Liver (tissue), 9 donors: ENCODE data around the gene SCAMP1. TPM values are rescaled to one million over a fixed set of nuclear protein-coding genes. Genes with fewer than 3 reads are reported as not detected.

Experiments used
- DNase-seq: peaks from one replicate; pipeline ENCODE4 v3.0.0-alpha.2; 2017; ENCODE audit warnings: low spot score
- H3K27ac ChIP-seq, 2 donors: one replicate each; pipeline ENCODE4 v1.7.0; 2013; ENCODE audit warnings: inconsistent platforms in 2 of 2, low read length in 2 of 2, control low read depth in 1 of 2, low read depth in 1 of 2, mild to moderate bottlenecking in 1 of 2
- H3K27me3 ChIP-seq, 4 donors: one replicate each; pipeline versions ENCODE4 v1.6.1 to v1.7.0; 2013; ENCODE audit warnings: low read length in 3 of 4, inconsistent platforms in 1 of 4, mild to moderate bottlenecking in 1 of 4, moderate library complexity in 1 of 4; ENCODE audit not compliant: control insufficient read depth in 4 of 4, insufficient read depth in 4 of 4
- H3K36me3 ChIP-seq, 4 donors: one replicate each; pipeline versions ENCODE4 v1.6.1 to v1.7.0; 2013; ENCODE audit warnings: low read length in 3 of 4, mild to moderate bottlenecking in 3 of 4, low read depth in 1 of 4, moderate library complexity in 1 of 4; ENCODE audit not compliant: control insufficient read depth in 4 of 4, insufficient read depth in 3 of 4
- H3K4me1 ChIP-seq, 4 donors: one replicate each; pipeline versions ENCODE4 v1.6.1 to v1.7.0; 2013; ENCODE audit warnings: low read length in 3 of 4, mild to moderate bottlenecking in 3 of 4, moderate library complexity in 1 of 4; ENCODE audit not compliant: control insufficient read depth in 4 of 4, insufficient read depth in 4 of 4
- H3K4me3 ChIP-seq, 3 donors: one replicate each; pipeline versions ENCODE4 v1.6.1 to v1.7.0; 2013; ENCODE audit warnings: low read length in 3 of 3, control low read depth in 1 of 3, low read depth in 1 of 3, mild to moderate bottlenecking in 1 of 3
- H3K9ac ChIP-seq, 2 donors: one replicate each; pipeline ENCODE4 v1.7.0; 2013; ENCODE audit warnings: low read length in 2 of 2, mild to moderate bottlenecking in 2 of 2, moderate library complexity in 2 of 2, control low read depth in 1 of 2, low read depth in 1 of 2
- H3K9me3 ChIP-seq, 4 donors: one replicate each; pipeline versions ENCODE4 v1.6.1 to v1.7.0; 2013; ENCODE audit warnings: low read length in 3 of 4; ENCODE audit not compliant: control insufficient read depth in 4 of 4
- ATF3 ChIP-seq: IDR thresholded peaks from 2 replicates; pipeline ENCODE4 v1.6.1; 2016; ENCODE audit warnings: antibody characterized with exemption
- CTCF ChIP-seq: fragments of 150-350 bp; IDR thresholded peaks from 2 replicates; pipeline ENCODE4 v1.5.1; 2017; ENCODE audit warnings: improper control_type of control experiment, low read depth, low read length; ENCODE audit not compliant: missing input control
- EGR1 ChIP-seq, 2 donors: IDR thresholded peaks; 2 replicates each; pipeline ENCODE4 v1.6.1; 2016 to 2018; ENCODE audit warnings: antibody characterized with exemption in 2 of 2, low read depth in 2 of 2
- FOXA1 ChIP-seq: IDR thresholded peaks from 2 replicates; pipeline ENCODE4 v1.6.1; 2016; ENCODE audit warnings: antibody characterized with exemption
- FOXA2 ChIP-seq: IDR thresholded peaks from 2 replicates; pipeline ENCODE4 v1.6.1; 2016; ENCODE audit warnings: antibody characterized with exemption
- GABPA ChIP-seq, 2 donors: IDR thresholded peaks in 1 of 2; conservative IDR thresholded peaks in 1 of 2; 2 replicates each; pipeline ENCODE4 v1.6.1; 2016; ENCODE audit warnings: antibody characterized with exemption in 2 of 2, mild to moderate bottlenecking in 1 of 2, moderate library complexity in 1 of 2
- HNF4A ChIP-seq, 2 donors: conservative IDR thresholded peaks; 2 replicates each; pipeline ENCODE4 v1.6.1; 2016; ENCODE audit warnings: antibody characterized with exemption in 2 of 2, mild to moderate bottlenecking in 2 of 2
- HNF4G ChIP-seq: IDR thresholded peaks from 2 replicates; pipeline ENCODE4 v1.6.1; 2016; ENCODE audit warnings: antibody characterized with exemption
- JUND ChIP-seq, 2 donors: IDR thresholded peaks; 2 replicates each; pipeline ENCODE4 v1.6.1; 2016; ENCODE audit warnings: antibody characterized with exemption in 2 of 2
- MAX ChIP-seq: IDR thresholded peaks from 2 replicates; pipeline ENCODE4 v1.6.1; 2016; ENCODE audit warnings: antibody characterized with exemption
- NR2F2 ChIP-seq: IDR thresholded peaks from 2 replicates; pipeline ENCODE4 v1.6.1; 2016; ENCODE audit warnings: antibody characterized with exemption
- RAD21 ChIP-seq, 2 donors: IDR thresholded peaks; 2 replicates each; pipeline ENCODE4 v1.6.1; 2016; ENCODE audit warnings: antibody characterized with exemption in 2 of 2, mild to moderate bottlenecking in 2 of 2
- REST ChIP-seq: IDR thresholded peaks from 2 replicates; pipeline ENCODE4 v1.6.1; 2016; ENCODE audit warnings: antibody characterized with exemption, mild to moderate bottlenecking
- RXRA ChIP-seq, 2 donors: IDR thresholded peaks; 2 replicates each; pipeline ENCODE4 v1.6.1; 2017 to 2018; ENCODE audit warnings: antibody characterized with exemption in 2 of 2, mild to moderate bottlenecking in 1 of 2
- SP1 ChIP-seq: IDR thresholded peaks from 2 replicates; pipeline ENCODE4 v1.6.1; 2018; ENCODE audit warnings: antibody characterized with exemption, mild to moderate bottlenecking
- TAF1 ChIP-seq: conservative IDR thresholded peaks from 2 replicates; pipeline ENCODE4 v1.6.1; 2016; ENCODE audit warnings: antibody characterized with exemption, mild to moderate bottlenecking
- YY1 ChIP-seq: IDR thresholded peaks from 2 replicates; pipeline ENCODE4 v1.6.1; 2016; ENCODE audit warnings: antibody characterized with exemption, mild to moderate bottlenecking
- ZBTB33 ChIP-seq: IDR thresholded peaks from 2 replicates; pipeline ENCODE4 v1.6.1; 2016; ENCODE audit warnings: antibody characterized with exemption
- WGBS: extraction: QIAGEN DNeasy Blood & Tissue Kit; methylation state at CpG from one replicate; pipeline ENCODE4 v1.1.7; 2013; 5-methylcytosine and 5-hydroxymethylcytosine counted together
- polyA plus RNA-seq, 2 donors: library from polyadenylated mRNA; stranded (reverse) in 1 of 2; unstranded in 1 of 2; fragments of 200-250 nt in 1 of 2; fragments of >200 nt in 1 of 2; fragmentation: Nextera tagmentation in 1 of 2; extraction: Ambion mirVana in 1 of 2; gene quantifications; one replicate each; pipeline versions ENCODE4 v1.2.1 to v1.2.3, GENCODE V29; 2013 to 2015
- total RNA-seq, 2 donors: library from RNA; depleted of rRNA; stranded (reverse); fragments of >200 nt; gene quantifications; one replicate each; pipeline ENCODE4 v1.2.3, GENCODE V29; 2014
- donor health status: healthy.
- donor health status: healthy.
- donor health status: healthy.
- donor health status: healthy.
- donor health status: healthy.

SCAMP1 gene
- total and polyA plus RNA-seq, 4 donors, result 5.9 to 15.0 (median 9.0) TPM

GRCh38 chr5:78508186-78508765 is 147.9 kb downstream of the SCAMP1 start:
- no peak for TF ChIP-seq JUND (IDR thresholded peaks at IDR 0.05)
- no peak for TF ChIP-seq TAF1
- no peak for TF ChIP-seq NR2F2
- no peak for TF ChIP-seq REST
- TF ChIP-seq YY1, result no peak
- no peak for TF ChIP-seq SP1
- no peak for TF ChIP-seq HNF4G
- TF ChIP-seq GABPA (IDR thresholded peaks at IDR 0.05 in 1 of 2, conservative IDR thresholded peaks at IDR 0.05 in 1 of 2), result no peak
- no peak for TF ChIP-seq HNF4A (conservative IDR thresholded peaks at IDR 0.05)
- no peak for TF ChIP-seq CTCF
- no peak for TF ChIP-seq RXRA (IDR thresholded peaks at IDR 0.05)
- TF ChIP-seq FOXA1, result no peak
- TF ChIP-seq ATF3, result no peak
- TF ChIP-seq ZBTB33, result no peak
- no peak for TF ChIP-seq MAX
- no peak for TF ChIP-seq EGR1 (IDR thresholded peaks at IDR 0.05; ENCODE audit: low read depth in 2 of 2)
- TF ChIP-seq RAD21 (IDR thresholded peaks at IDR 0.05), result no peak
- TF ChIP-seq FOXA2, result no peak
- no peak overlapping the region for H3K4me3 ChIP-seq

More at GRCh38 chr5:78508186-78508765, 147.9 kb downstream of the SCAMP1 start:
- no peak overlapping the region for H3K9ac ChIP-seq
- H3K9me3 ChIP-seq, result no peaks in the 10 kb centered on the region
- no peak for DNase-seq
- no peak overlapping the region for H3K27ac ChIP-seq
- H3K36me3 ChIP-seq, result no peaks in the 10 kb centered on the region
- 56% methylated on average over 3 of the region's 3 CpGs for WGBS
- H3K4me1 ChIP-seq, result peaks cover 0 to 18% (median 10%) of the 10 kb centered on the region in 4 donors
- H3K27me3 ChIP-seq, result no peaks in the 10 kb centered on the region
